Gastrocnemius medialis (tissue), 4 donors: ENCODE data around the gene LRR1. TPM values are rescaled to one million over a fixed set of nuclear protein-coding genes. Genes with fewer than 3 reads are reported as not detected.

ENCODE experiments used
- ATAC-seq, 2 donors: fragments of 150-250 bp; one replicate each; pipeline ENCODE4 v1.9.1; 2016
- DNase-seq, 2 donors: peaks; one replicate each; pipeline ENCODE4 v3.0.0-alpha.2; 2019
- H3K27ac ChIP-seq, 4 donors: fragments of 200-600 bp; sonication (generic); 1 replicate in 1 of 4; 2 replicates in 3 of 4; pipeline ENCODE4 v1.5.1; 2016 to 2018; ENCODE audit warnings: mild to moderate bottlenecking in 2 of 4, moderate library complexity in 1 of 4
- H3K27me3 ChIP-seq, 3 donors: fragments of 200-600 bp; sonication (generic) in 2 of 3; 1 replicate in 1 of 3; 2 replicates in 2 of 3; pipeline versions ENCODE4 v1.5.1 to v1.6.0; 2016 to 2019; ENCODE audit warnings: mild to moderate bottlenecking in 1 of 3, moderate library complexity in 1 of 3
- H3K36me3 ChIP-seq, 2 donors: fragments of 200-600 bp; sonication (generic) in 1 of 2; one replicate each; pipeline ENCODE4 v1.5.1; 2017 to 2018
- H3K4me1 ChIP-seq, 2 donors: fragments of 200-600 bp; sonication (generic) in 1 of 2; one replicate each; pipeline ENCODE4 v1.5.1; 2016 to 2017; ENCODE audit warnings: mild to moderate bottlenecking in 2 of 2
- H3K4me3 ChIP-seq, 4 donors: fragments of 200-600 bp; sonication (generic) in 3 of 4; 1 replicate in 1 of 4; 2 replicates in 3 of 4; pipeline ENCODE4 v1.5.1; 2016 to 2019; ENCODE audit warnings: mild to moderate bottlenecking in 2 of 4
- H3K9me3 ChIP-seq, 3 donors: fragments of 200-600 bp; sonication (generic) in 2 of 3; 1 replicate in 1 of 3; 2 replicates in 2 of 3; pipeline ENCODE4 v1.5.1; 2016 to 2019
- POLR2A ChIP-seq, 2 donors: fragments of 450-650 bp; IDR thresholded peaks; one replicate each; pipeline ENCODE4 v1.6.1; 2017; ENCODE audit warnings: antibody characterized with exemption in 2 of 2, mild to moderate bottlenecking in 2 of 2, moderate library complexity in 2 of 2
- in situ Hi-C, 4 donors: fragments of 200-750 bp; cut with MboI; loops; one replicate each; pipeline versions ENCODE4 v1.15.0 to v1.8.0; 2017; ENCODE audit warnings: low sequenced_read_pairs in 4 of 4
- intact Hi-C: fragments of 100-400 bp; cut with DNase I; formaldehyde crosslinking; loops from one replicate; pipeline ENCODE4 v1.15.1; 2023; ENCODE audit warnings: low total_unique reads
- total RNA-seq, 4 donors: library from RNA; depleted of rRNA; stranded (reverse); fragments of >200 nt; gene quantifications; one replicate each; pipeline versions ENCODE4 v1.1.0 to v1.2.3, GENCODE V29; 2016
- TF ChIP-seq, protein P1 (sequence below), 5 experiments: fragments of 450-650 bp in 3 of 5; fragments of 200-600 bp in 2 of 5; sonication (generic) in 2 of 5; IDR thresholded peaks in 4 of 5; conservative IDR thresholded peaks in 1 of 5; 1 replicate in 4 of 5; 2 replicates in 1 of 5; pipeline ENCODE4 v1.5.1; 2016 to 2019; ENCODE audit warnings: antibody characterized with exemption in 5 of 5, mild to moderate bottlenecking in 3 of 5, moderate library complexity in 3 of 5

LRR1 gene, protein sequence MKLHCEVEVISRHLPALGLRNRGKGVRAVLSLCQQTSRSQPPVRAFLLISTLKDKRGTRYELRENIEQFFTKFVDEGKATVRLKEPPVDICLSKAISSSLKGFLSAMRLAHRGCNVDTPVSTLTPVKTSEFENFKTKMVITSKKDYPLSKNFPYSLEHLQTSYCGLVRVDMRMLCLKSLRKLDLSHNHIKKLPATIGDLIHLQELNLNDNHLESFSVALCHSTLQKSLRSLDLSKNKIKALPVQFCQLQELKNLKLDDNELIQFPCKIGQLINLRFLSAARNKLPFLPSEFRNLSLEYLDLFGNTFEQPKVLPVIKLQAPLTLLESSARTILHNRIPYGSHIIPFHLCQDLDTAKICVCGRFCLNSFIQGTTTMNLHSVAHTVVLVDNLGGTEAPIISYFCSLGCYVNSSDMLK
- total RNA-seq, result 1 to 10 TPM; 1.3 to 5.8 (median 3.7) TPM

DNA sequence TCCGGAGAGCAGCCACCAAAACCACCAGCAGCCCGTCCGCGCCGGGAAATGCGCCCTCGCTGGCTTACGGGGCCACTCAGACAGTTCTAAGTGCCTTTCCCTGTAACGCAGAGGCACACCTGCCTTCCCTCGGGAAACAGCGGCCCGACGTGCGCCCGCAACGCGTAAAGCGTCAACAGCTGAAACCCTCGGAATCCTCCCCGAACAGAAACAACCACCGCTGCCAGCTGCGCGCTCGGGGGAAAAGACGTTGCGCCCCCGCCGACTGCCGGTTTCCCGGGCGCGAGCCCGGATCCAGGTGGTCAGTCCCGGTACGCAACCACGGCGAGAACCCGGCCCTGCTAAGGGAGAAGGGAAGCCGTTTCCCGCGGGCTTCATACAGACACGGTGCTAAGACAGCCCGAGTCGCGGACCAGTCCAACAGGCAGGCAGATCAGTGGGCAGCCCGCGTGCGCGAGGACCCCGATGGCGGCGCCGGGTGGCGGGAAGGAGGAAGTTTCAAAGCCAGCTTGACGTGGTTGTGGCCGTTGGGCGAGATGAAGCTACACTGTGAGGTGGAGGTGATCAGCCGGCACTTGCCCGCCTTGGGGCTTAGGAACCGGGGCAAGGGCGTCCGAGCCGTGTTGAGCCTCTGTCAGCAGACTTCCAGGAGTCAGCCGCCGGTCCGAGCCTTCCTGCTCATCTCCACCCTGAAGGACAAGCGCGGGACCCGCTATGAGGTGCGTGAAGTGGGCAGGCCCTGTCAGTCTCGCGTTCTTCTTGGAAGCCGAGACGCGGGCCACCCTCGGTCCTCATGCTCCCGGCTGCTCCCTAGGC lies at the start of gene LRR1:
Gene LRR1, plus strand, starts transcription at position 456 of the 816 bp plus-strand sequence. Its CDS starts 81 bp downstream, at position 537.
- Histone ChIP-seq H3K27ac (peak within 1 kb of the TSS; percentile 92 to 95 (median 92)), H3K4me1 (peaks cover 9% of the 10 kb centered on the region in 2 donors), H3K4me3 (peak within 1 kb of the TSS; percentile 81 to 92 (median 84)), H3K9me3 (no peaks in the 10 kb centered on the region), H3K27me3 (no peaks in the 10 kb centered on the region), H3K36me3 (no peaks in the 10 kb centered on the region)
- intact Hi-C loops, result loop anchor here (1.0 kb wide), 2 partner anchors 11 to 22 kb away; partner anchors contain the start of genes MGAT2 and RPL36AL
- DNase-seq, result peak; percentile 62 to 71
- peak; percentile 90 to 94 for ATAC-seq
- in situ Hi-C loops, result no loop called here
- TF ChIP-seq, protein P1, sequence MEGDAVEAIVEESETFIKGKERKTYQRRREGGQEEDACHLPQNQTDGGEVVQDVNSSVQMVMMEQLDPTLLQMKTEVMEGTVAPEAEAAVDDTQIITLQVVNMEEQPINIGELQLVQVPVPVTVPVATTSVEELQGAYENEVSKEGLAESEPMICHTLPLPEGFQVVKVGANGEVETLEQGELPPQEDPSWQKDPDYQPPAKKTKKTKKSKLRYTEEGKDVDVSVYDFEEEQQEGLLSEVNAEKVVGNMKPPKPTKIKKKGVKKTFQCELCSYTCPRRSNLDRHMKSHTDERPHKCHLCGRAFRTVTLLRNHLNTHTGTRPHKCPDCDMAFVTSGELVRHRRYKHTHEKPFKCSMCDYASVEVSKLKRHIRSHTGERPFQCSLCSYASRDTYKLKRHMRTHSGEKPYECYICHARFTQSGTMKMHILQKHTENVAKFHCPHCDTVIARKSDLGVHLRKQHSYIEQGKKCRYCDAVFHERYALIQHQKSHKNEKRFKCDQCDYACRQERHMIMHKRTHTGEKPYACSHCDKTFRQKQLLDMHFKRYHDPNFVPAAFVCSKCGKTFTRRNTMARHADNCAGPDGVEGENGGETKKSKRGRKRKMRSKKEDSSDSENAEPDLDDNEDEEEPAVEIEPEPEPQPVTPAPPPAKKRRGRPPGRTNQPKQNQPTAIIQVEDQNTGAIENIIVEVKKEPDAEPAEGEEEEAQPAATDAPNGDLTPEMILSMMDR (IDR thresholded peaks at IDR 0.05 in 4 of 5, conservative IDR thresholded peaks at IDR 0.05 in 1 of 5), result peak in 1 of 5 experiments; percentile 8
- TF ChIP-seq POLR2A (IDR thresholded peaks at IDR 0.05), result peak; percentile 23 to 24

DNA sequence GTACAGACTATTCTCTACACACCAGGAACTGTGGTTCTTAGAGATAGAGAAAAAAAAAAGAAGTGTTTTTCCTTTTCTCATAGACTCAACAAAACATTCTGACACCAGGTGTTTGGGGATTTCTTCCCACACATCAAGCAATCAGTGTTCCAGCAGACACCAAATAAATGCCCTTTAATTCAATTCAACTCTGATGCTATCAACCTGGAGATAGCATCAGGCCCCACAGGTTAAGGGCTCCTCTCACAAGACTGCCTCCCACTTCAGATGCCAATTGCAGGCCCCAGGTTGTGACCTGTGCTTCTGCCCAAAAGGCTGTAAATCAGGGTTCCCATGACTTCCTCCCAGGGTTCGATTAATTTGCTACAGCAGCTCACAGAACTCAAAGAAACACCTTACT lies 49.3 kb upstream of the LRR1 start:
- intact Hi-C loops, result no loop called here
- Histone ChIP-seq H3K4me1 (no peaks in the 10 kb centered on the region), H3K36me3 (no peaks in the 10 kb centered on the region), H3K9me3 (no peaks in the 10 kb centered on the region), H3K4me3 (no peak overlapping the region), H3K27me3 (no peaks in the 10 kb centered on the region), H3K27ac (no peak overlapping the region)
- TF ChIP-seq, protein P1 (IDR thresholded peaks at IDR 0.05 in 4 of 5, conservative IDR thresholded peaks at IDR 0.05 in 1 of 5), result no peak
- no peak for TF ChIP-seq POLR2A (IDR thresholded peaks at IDR 0.05)
- no peak for ATAC-seq
- no peak for DNase-seq
- in situ Hi-C loops, result no loop called here

DNA sequence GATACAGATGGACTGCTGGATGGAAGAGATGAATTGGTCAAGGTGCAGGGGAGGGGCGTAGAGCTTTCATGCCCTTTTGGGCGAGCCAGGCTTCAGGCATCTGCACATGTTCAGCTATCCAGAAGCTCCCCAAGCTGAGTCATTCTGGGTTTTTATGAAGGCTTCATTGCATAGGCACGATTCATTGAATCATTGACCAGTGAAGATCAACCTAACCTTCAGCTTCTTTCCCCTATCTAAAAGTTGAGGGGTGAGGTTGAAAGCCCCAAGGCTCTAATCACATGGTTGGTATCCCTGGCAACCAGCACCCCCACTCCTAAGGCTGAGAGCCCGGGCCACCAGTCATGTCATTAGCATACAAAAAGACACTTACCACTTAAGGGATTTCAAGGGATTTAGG lies 48.9 kb upstream of the LRR1 start:
- no peak for DNase-seq
- H3K27ac ChIP-seq, result no peak overlapping the region
- intact Hi-C loops, result no loop called here
- no peaks in the 10 kb centered on the region for H3K27me3 ChIP-seq
- no peaks in the 10 kb centered on the region for H3K9me3 ChIP-seq
- no peak for ATAC-seq
- TF ChIP-seq, protein P1 (IDR thresholded peaks at IDR 0.05 in 4 of 5, conservative IDR thresholded peaks at IDR 0.05 in 1 of 5), result no peak
- TF ChIP-seq POLR2A (IDR thresholded peaks at IDR 0.05), result no peak
- no peaks in the 10 kb centered on the region for H3K4me1 ChIP-seq
- no peaks in the 10 kb centered on the region for H3K36me3 ChIP-seq
- in situ Hi-C loops, result no loop called here
- no peak overlapping the region for H3K4me3 ChIP-seq

DNA sequence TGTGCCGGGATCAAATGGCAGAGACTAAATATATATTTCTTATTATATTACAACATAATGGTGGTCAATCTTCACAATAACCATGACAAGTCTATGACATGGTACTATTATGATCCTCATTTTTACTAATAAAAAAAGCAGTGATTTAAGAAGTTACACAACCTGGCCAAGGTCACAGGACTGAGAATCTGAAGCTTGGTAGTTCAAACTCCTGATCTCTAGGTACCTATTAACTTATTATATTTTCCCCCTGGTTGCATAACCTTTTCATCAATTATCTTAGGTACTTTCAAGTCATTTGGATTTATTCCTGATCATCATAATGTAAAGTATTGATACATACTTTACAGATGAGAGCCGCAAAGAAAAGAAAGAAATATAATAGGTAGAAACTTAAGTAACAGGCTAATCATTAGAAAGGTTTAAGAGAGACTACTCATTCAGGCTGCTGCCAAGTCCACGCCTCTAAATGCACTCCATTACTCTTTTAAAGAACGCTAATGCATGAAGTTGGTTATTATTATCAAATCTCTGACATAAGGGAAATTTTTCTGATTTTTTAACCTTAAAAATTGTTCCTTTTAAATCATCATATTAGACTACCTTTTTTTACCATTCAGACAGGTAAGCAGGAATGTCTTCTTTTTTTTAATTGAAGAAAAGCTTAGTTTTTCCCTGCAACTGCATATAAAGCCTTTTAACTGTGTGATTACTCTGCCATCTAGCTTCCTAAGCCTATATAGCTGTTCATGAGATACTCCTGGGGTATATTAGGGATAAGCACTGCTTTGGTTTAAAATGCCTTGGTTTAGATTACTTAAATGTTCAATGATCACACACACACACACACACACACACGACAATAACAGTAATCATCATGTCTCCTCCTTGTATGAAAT lies 48.2 kb upstream of the LRR1 start:
- no peak for DNase-seq
- no peaks in the 10 kb centered on the region for H3K9me3 ChIP-seq
- H3K27ac ChIP-seq, result no peak overlapping the region
- no peak for ATAC-seq
- H3K36me3 ChIP-seq, result no peaks in the 10 kb centered on the region
- intact Hi-C loops, result no loop called here
- in situ Hi-C loops, result no loop called here
- TF ChIP-seq, protein P1 (IDR thresholded peaks at IDR 0.05 in 4 of 5, conservative IDR thresholded peaks at IDR 0.05 in 1 of 5), result no peak
- no peak for TF ChIP-seq POLR2A (IDR thresholded peaks at IDR 0.05)
- no peaks in the 10 kb centered on the region for H3K4me1 ChIP-seq
- H3K4me3 ChIP-seq, result no peak overlapping the region
- H3K27me3 ChIP-seq, result no peaks in the 10 kb centered on the region
